ENCODE results near the gene SIPA1.

Gene SIPA1

GRCh38 chr11:65639623-65640482 is 2.0 kb downstream of the SIPA1 start:
- peak; percentile 68 for DNase-seq (ENCODE audit: insufficient read length, low spot score)
- 0 out of 2 replicates have a peak, but pooled peaks have one; percentile 19 for TF ChIP-seq SPI1 (IDR thresholded peaks at IDR 0.05; ENCODE audit: low read depth, low read length)
- TF ChIP-seq POLR2A (IDR thresholded peaks at IDR 0.05; ENCODE audit: low read depth, low read length) = peak; percentile 52; the same call in 1 of the 2 replicates
- no peak; the same call in 1 of the 2 replicates for TF ChIP-seq POLR2AphosphoS5 (IDR thresholded peaks at IDR 0.05; ENCODE audit: low read depth, low read length)
- no peak for TF ChIP-seq PAX5 (IDR thresholded peaks at IDR 0.05; ENCODE audit: insufficient read depth, low read length, severe bottlenecking)
- 0 out of 2 replicates have a peak, but pooled peaks have one; percentile 3 for TF ChIP-seq TAF1 (IDR thresholded peaks at IDR 0.05; ENCODE audit: low read depth, low read length)
- TF ChIP-seq POU2F2 (IDR thresholded peaks at IDR 0.05; ENCODE audit: low read depth, low read length) = 0 out of 2 replicates have a peak, but pooled peaks have one; percentile 16
- peak; percentile 93 for FAIRE-seq

- FAIRE-seq (peak; percentile 59), DNase-seq (ENCODE audit: insufficient read length, low spot score) (no peak)
- TF ChIP-seq SPI1 (IDR thresholded peaks at IDR 0.05; ENCODE audit: low read depth, low read length) (peak; percentile 82), TAF1 (IDR thresholded peaks at IDR 0.05; ENCODE audit: low read depth, low read length) (no peak), PAX5 (IDR thresholded peaks at IDR 0.05; ENCODE audit: insufficient read depth, low read length, severe bottlenecking) (no peak), POLR2AphosphoS5 (IDR thresholded peaks at IDR 0.05; ENCODE audit: low read depth, low read length) (no peak), POU2F2 (IDR thresholded peaks at IDR 0.05; ENCODE audit: low read depth, low read length) (no peak)
These were observed 2.8 kb downstream of the SIPA1 start for GRCh38 chr11:65640483-65641296.

- FAIRE-seq = no peak
- no peak for TF ChIP-seq PAX5 (IDR thresholded peaks at IDR 0.05; ENCODE audit: insufficient read depth, low read length, severe bottlenecking)
- no peak for TF ChIP-seq POU2F2 (IDR thresholded peaks at IDR 0.05; ENCODE audit: low read depth, low read length)
- TF ChIP-seq POLR2A (IDR thresholded peaks at IDR 0.05; ENCODE audit: low read depth, low read length) = no peak
- TF ChIP-seq SPI1 (IDR thresholded peaks at IDR 0.05; ENCODE audit: low read depth, low read length) = no peak
- TF ChIP-seq POLR2AphosphoS5 (IDR thresholded peaks at IDR 0.05; ENCODE audit: low read depth, low read length) = no peak
- TF ChIP-seq TAF1 (IDR thresholded peaks at IDR 0.05; ENCODE audit: low read depth, low read length) = no peak
- DNase-seq (ENCODE audit: insufficient read length, low spot score) = no peak
These were observed 3.6 kb downstream of the SIPA1 start for GRCh38 chr11:65641297-65642013.

GRCh38 chr11:65642014-65642671 is 4.2 kb downstream of the SIPA1 start:
- TF ChIP-seq POLR2AphosphoS5 (IDR thresholded peaks at IDR 0.05; ENCODE audit: low read depth, low read length) (no peak), TAF1 (IDR thresholded peaks at IDR 0.05; ENCODE audit: low read depth, low read length) (no peak), PAX5 (IDR thresholded peaks at IDR 0.05; ENCODE audit: insufficient read depth, low read length, severe bottlenecking) (no peak), SPI1 (IDR thresholded peaks at IDR 0.05; ENCODE audit: low read depth, low read length) (no peak), POLR2A (IDR thresholded peaks at IDR 0.05; ENCODE audit: low read depth, low read length) (no peak), POU2F2 (IDR thresholded peaks at IDR 0.05; ENCODE audit: low read depth, low read length) (no peak)

GRCh38 chr11:65643971-65644370 is 6.1 kb downstream of the SIPA1 start:
- FAIRE-seq (no peak), DNase-seq (ENCODE audit: insufficient read length, low spot score) (no peak)
- TF ChIP-seq TAF1 (IDR thresholded peaks at IDR 0.05; ENCODE audit: low read depth, low read length) (no peak), POU2F2 (IDR thresholded peaks at IDR 0.05; ENCODE audit: low read depth, low read length) (no peak), PAX5 (IDR thresholded peaks at IDR 0.05; ENCODE audit: insufficient read depth, low read length, severe bottlenecking) (no peak), POLR2A (IDR thresholded peaks at IDR 0.05; ENCODE audit: low read depth, low read length) (no peak), POLR2AphosphoS5 (IDR thresholded peaks at IDR 0.05; ENCODE audit: low read depth, low read length) (no peak), SPI1 (IDR thresholded peaks at IDR 0.05; ENCODE audit: low read depth, low read length) (no peak)

More at GRCh38 chr11:65642014-65642671, 4.2 kb downstream of the SIPA1 start:
- FAIRE-seq (no peak), DNase-seq (ENCODE audit: insufficient read length, low spot score) (no peak)

- FAIRE-seq = no peak
These were observed 6.9 kb downstream of the SIPA1 start for GRCh38 chr11:65644837-65645236.

GRCh38 chr11:65645710-65646109 is 7.8 kb downstream of the SIPA1 start:
- TF ChIP-seq POLR2AphosphoS5 (IDR thresholded peaks at IDR 0.05; ENCODE audit: low read depth, low read length) (no peak), PAX5 (IDR thresholded peaks at IDR 0.05; ENCODE audit: insufficient read depth, low read length, severe bottlenecking) (no peak), TAF1 (IDR thresholded peaks at IDR 0.05; ENCODE audit: low read depth, low read length) (no peak), POU2F2 (IDR thresholded peaks at IDR 0.05; ENCODE audit: low read depth, low read length) (no peak), SPI1 (IDR thresholded peaks at IDR 0.05; ENCODE audit: low read depth, low read length) (no peak), POLR2A (IDR thresholded peaks at IDR 0.05; ENCODE audit: low read depth, low read length) (no peak)
- FAIRE-seq (no peak), DNase-seq (ENCODE audit: insufficient read length, low spot score) (no peak)

More at GRCh38 chr11:65644837-65645236, 6.9 kb downstream of the SIPA1 start:
- no peak for TF ChIP-seq SPI1 (IDR thresholded peaks at IDR 0.05; ENCODE audit: low read depth, low read length)
- DNase-seq (ENCODE audit: insufficient read length, low spot score) = no peak

- no peak for DNase-seq (ENCODE audit: insufficient read length, low spot score)
- no peak for TF ChIP-seq TAF1 (IDR thresholded peaks at IDR 0.05; ENCODE audit: low read depth, low read length)
- TF ChIP-seq PAX5 (IDR thresholded peaks at IDR 0.05; ENCODE audit: insufficient read depth, low read length, severe bottlenecking) = no peak
- TF ChIP-seq POLR2AphosphoS5 (IDR thresholded peaks at IDR 0.05; ENCODE audit: low read depth, low read length) = no peak
- TF ChIP-seq POU2F2 (IDR thresholded peaks at IDR 0.05; ENCODE audit: low read depth, low read length) = no peak
- TF ChIP-seq SPI1 (IDR thresholded peaks at IDR 0.05; ENCODE audit: low read depth, low read length) = no peak
- TF ChIP-seq POLR2A (IDR thresholded peaks at IDR 0.05; ENCODE audit: low read depth, low read length) = no peak
- no peak for FAIRE-seq
These were observed 8.5 kb downstream of the SIPA1 start for GRCh38 chr11:65646288-65646957.
